CD4-positive, alpha-beta T cell treated with Interleukin-4 for 4 hours (primary cell): ENCODE results near the gene MPPED1.

Experiments
- DNase-seq: peaks from one replicate; pipeline ENCODE4 v3.0.0-alpha.2; 2020

MPPED1 gene

GRCh38 chr22:43432883-43433415 lies 21.1 kb downstream of the MPPED1 start:
- no peak for DNase-seq

- DNase-seq, result no peak
Observed at GRCh38 chr22:43433451-43434274, 21.8 kb downstream of the MPPED1 start.

GRCh38 chr22:43434275-43434927 lies 22.6 kb downstream of the MPPED1 start:
- DNase-seq, result no peak

GRCh38 chr22:43434928-43435311 lies 23.1 kb downstream of the MPPED1 start:
- DNase-seq, result no peak

- DNase-seq, result no peak
Observed at GRCh38 chr22:43435851-43436811, 24.3 kb downstream of the MPPED1 start.

GRCh38 chr22:43436868-43437267 lies 25.1 kb downstream of the MPPED1 start:
- DNase-seq, result no peak

- DNase-seq, result no peak
Observed at GRCh38 chr22:43437871-43438475, 26.2 kb downstream of the MPPED1 start.

- no peak for DNase-seq
Observed at GRCh38 chr22:43438666-43439347, 27.0 kb downstream of the MPPED1 start.

GRCh38 chr22:43439368-43440103 lies 27.7 kb downstream of the MPPED1 start:
- no peak for DNase-seq

GRCh38 chr22:43440104-43440387 lies 28.2 kb downstream of the MPPED1 start:
- no peak for DNase-seq

GRCh38 chr22:43440556-43440955 lies 28.7 kb downstream of the MPPED1 start:
- no peak for DNase-seq

- no peak for DNase-seq
Observed at GRCh38 chr22:43441216-43441615, 29.4 kb downstream of the MPPED1 start.

- DNase-seq, result no peak
Observed at GRCh38 chr22:43441751-43442150, 29.9 kb downstream of the MPPED1 start.

GRCh38 chr22:43442386-43443151 lies 30.8 kb downstream of the MPPED1 start:
- no peak for DNase-seq

GRCh38 chr22:43443152-43443471 lies 31.3 kb downstream of the MPPED1 start:
- no peak for DNase-seq

GRCh38 chr22:43446037-43446803 lies 34.4 kb downstream of the MPPED1 start:
- no peak for DNase-seq

GRCh38 chr22:43446916-43447315 lies 35.1 kb downstream of the MPPED1 start:
- DNase-seq, result no peak

GRCh38 chr22:43447380-43447779 lies 35.6 kb downstream of the MPPED1 start:
- DNase-seq, result no peak

GRCh38 chr22:43448048-43448447 lies 36.2 kb downstream of the MPPED1 start:
- no peak for DNase-seq

- DNase-seq, result no peak
Observed at GRCh38 chr22:43449205-43449830, 37.5 kb downstream of the MPPED1 start.
